Endothelial cell of umbilical vein (primary cell): ENCODE data around the gene SKI.

Source experiments
- EZH2 ChIP-seq: IDR thresholded peaks from 2 replicates; pipeline ENCODE4 v1.6.1; 2012; ENCODE audit warnings: borderline replicate concordance, low read depth, mild to moderate bottlenecking, moderate library complexity, low read length, inconsistent platforms; ENCODE audit not compliant: severe bottlenecking
- POLR2A ChIP-seq: IDR thresholded peaks from 2 replicates; pipeline ENCODE4 v1.6.1; 2012; ENCODE audit warnings: low read depth, mild to moderate bottlenecking, control low read depth, low read length
- POLR2AphosphoS5 ChIP-seq: IDR thresholded peaks from 2 replicates; pipeline ENCODE4 v1.6.1; 2012; ENCODE audit warnings: low read depth, mild to moderate bottlenecking, control low read depth, low read length, moderate library complexity; ENCODE audit not compliant: insufficient read depth
- TF ChIP-seq, protein P1 (sequence below), 2 donors: IDR thresholded peaks; 1 replicate in 1 of 2; 2 replicates in 1 of 2; pipeline ENCODE4 v1.5.1; 2011; ENCODE audit warnings: low read length in 2 of 2, mild to moderate bottlenecking in 2 of 2, moderate library complexity in 2 of 2, control low read depth in 1 of 2, inconsistent platforms in 1 of 2, low read depth in 1 of 2; ENCODE audit not compliant: insufficient read depth in 1 of 2; ENCODE audit errors: extremely low read depth in 1 of 2

DNA sequence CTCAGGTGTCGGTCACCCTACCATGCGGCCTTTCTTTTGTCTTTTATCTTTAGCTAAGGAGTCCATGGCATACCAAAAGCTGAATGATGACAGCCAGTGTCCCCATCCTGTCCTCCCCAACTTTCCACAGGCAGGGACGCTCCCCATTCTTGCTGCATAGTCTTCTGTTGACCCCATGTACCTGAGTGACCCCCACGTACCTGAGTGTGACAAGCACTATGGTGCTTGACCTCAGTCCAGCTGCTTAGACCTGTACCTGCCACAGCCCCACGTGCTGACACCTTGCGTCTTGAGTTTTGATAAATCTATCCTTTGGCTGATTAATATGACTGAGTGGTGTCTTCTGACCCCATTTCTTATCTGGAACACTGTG lies 26.9 kb downstream of the SKI start:
- TF ChIP-seq POLR2AphosphoS5 (no peak), POLR2A (no peak), EZH2 (no peak)
- TF ChIP-seq, protein P1, sequence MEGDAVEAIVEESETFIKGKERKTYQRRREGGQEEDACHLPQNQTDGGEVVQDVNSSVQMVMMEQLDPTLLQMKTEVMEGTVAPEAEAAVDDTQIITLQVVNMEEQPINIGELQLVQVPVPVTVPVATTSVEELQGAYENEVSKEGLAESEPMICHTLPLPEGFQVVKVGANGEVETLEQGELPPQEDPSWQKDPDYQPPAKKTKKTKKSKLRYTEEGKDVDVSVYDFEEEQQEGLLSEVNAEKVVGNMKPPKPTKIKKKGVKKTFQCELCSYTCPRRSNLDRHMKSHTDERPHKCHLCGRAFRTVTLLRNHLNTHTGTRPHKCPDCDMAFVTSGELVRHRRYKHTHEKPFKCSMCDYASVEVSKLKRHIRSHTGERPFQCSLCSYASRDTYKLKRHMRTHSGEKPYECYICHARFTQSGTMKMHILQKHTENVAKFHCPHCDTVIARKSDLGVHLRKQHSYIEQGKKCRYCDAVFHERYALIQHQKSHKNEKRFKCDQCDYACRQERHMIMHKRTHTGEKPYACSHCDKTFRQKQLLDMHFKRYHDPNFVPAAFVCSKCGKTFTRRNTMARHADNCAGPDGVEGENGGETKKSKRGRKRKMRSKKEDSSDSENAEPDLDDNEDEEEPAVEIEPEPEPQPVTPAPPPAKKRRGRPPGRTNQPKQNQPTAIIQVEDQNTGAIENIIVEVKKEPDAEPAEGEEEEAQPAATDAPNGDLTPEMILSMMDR (IDR thresholded peaks at IDR 0.05; ENCODE audit: extremely low read depth in 1 of 2, insufficient read depth in 1 of 2, low read depth in 1 of 2, low read length in 2 of 2): no peak
